Thoracic aorta (tissue), 2 donors: ENCODE results near the gene UCN. TPM values are rescaled to one million over a fixed set of nuclear protein-coding genes. Genes with fewer than 3 reads are reported as not detected.

Source experiments
- ATAC-seq: fragments of 150-250 bp; one replicate; pipeline ENCODE4 v1.8.0; 2017; ENCODE audit warnings: low read depth; ENCODE audit not compliant: insufficient number of reproducible peaks, low FRiP score
- DNase-seq: peaks from one replicate; pipeline ENCODE4 v3.0.0-alpha.2; 2020; ENCODE audit warnings: low spot score
- H3K27ac ChIP-seq, 2 donors: fragments of 200-600 bp; sonication (generic); 1 replicate in 1 of 2; 2 replicates in 1 of 2; pipeline ENCODE4 v1.5.1; 2016; ENCODE audit warnings: mild to moderate bottlenecking in 2 of 2, moderate library complexity in 2 of 2
- H3K27me3 ChIP-seq: fragments of 200-600 bp; sonication (generic); replicated peaks from 2 replicates; pipeline ENCODE4 v1.6.0; 2016; ENCODE audit warnings: mild to moderate bottlenecking; ENCODE audit not compliant: insufficient read depth
- H3K36me3 ChIP-seq: fragments of 200-600 bp; sonication (generic); one replicate; pipeline ENCODE4 v1.5.1; 2016
- H3K4me1 ChIP-seq, 2 donors: fragments of 200-600 bp; sonication (generic); 1 replicate in 1 of 2; 2 replicates in 1 of 2; pipeline versions ENCODE4 v1.5.1 to v1.6.0; 2016; ENCODE audit warnings: low read depth in 2 of 2, mild to moderate bottlenecking in 1 of 2; ENCODE audit not compliant: control insufficient read depth in 1 of 2
- H3K4me3 ChIP-seq: fragments of 200-600 bp; sonication (generic); 2 replicates; pipeline ENCODE4 v1.5.1; 2016; ENCODE audit warnings: mild to moderate bottlenecking
- H3K9me3 ChIP-seq: fragments of 200-600 bp; sonication (generic); 2 replicates; pipeline ENCODE4 v1.5.1; 2016
- total RNA-seq, 2 donors: library from RNA; depleted of rRNA; stranded (reverse); fragments of >200 nt; gene quantifications; one replicate each; pipeline versions ENCODE4 v1.1.0 to v1.2.3, GENCODE V29; 2016
- TF ChIP-seq, protein P1 (sequence below): fragments of 200-600 bp; sonication (generic); IDR thresholded peaks from one replicate; pipeline ENCODE4 v1.5.1; 2019; ENCODE audit warnings: antibody characterized with exemption

The UCN gene
- total RNA-seq, 2 donors from 2014 or later: 1.8 TPM; not detected in 1

DNA sequence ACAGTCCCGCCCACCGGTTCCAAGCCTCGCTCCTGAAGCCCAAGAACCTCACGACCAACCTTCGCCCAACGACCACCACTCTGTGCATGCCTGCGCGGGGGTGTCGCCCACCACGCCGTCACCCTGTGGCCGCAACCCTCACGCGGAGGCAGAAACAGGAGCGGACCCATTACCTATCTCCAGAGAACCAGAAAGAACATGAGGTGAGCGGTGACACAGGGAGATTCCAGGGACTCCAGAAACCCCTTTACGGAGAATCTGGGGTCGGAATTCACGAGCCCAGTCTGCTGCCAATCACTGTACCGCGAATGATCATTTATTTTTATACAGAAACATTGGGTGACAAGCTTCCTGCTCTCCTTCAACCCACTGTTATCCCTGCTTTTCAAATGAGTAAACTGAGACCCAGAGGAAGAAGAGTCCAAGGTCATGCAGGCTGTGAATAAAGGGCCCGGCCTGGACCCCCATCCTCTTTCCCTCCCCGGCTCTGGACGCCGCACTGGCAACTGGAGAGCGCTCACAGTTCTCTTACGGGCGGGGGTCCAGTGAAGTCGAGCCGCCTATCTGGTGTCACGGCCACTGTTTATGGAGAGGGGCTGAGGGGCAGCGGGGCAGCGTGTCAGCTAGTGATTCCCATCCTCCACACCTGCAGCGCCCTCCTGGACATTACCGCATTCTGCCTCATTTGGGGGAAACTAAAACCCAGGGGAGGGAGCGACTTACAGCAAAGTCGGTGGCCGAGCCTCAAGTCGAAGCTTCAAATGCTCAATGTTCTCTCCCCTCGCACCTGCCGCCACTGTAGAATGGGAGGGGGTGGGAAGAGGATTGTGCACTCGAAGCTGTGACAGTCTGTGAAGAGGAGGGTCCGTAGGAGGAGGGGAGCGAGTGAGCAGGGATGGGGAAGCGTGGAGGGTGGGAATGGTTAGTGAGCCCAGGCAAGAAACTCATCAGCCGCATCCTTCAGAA lies 44.7 kb downstream of the UCN start:
- no peak for ATAC-seq

DNA sequence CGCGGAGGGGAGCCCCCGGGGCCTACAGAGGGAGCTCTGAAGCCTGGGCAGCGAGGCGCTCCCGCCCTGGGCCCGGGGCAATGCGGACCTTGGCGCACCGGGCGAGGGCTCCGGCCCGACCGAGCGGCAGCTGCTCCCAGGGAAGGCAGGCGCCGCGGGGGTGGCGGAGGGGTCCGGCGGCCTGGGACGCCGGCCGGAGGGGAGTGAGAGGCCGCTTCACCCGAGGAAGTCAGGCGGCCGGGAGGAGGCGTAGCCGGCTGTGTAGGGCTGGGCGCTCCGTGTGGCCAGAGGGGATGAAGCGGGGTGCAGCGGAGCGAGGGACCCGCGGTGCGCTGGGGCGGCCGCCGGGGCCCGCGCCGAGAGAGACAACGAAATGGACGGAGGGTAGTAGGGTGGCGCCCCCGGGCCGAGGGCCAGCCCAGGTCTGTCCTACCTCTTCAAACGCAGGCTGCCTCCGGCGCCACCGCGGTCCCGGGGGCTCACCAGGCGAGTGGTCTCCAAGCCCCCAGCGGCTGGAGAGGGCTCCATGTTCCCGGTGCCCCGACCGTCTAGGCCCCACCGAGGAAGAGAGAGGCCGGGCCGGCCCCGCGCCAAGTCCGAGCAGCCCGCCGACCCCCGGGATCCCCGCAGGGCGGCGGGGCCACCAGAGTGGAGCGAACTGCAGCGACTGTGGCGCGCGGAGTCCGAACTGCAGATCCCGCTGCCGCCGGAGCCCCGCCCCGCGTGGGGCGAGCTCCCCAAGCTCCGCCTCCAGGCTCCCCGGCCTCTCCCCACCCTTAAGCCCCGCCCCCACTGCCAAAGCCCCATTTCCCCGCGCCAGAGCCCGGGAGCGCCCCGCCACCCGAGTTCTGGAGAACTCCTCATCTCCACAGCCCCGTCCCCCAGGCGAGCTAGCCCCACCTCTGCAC lies 45.6 kb downstream of the UCN start, which contains the start of gene SLC30A3:
TSS of gene SLC30A3 (minus strand) at position 669 of the 908 bp plus-strand sequence. CDS start at position 528, 141 bp downstream.
- DNase-seq: no peak
- Histone ChIP-seq H3K36me3 (no peaks in the 10 kb centered on the region), H3K27ac (no peak within 1 kb of the TSS), H3K9me3 (no peaks in the 10 kb centered on the region), H3K4me3 (peak within 1 kb of the TSS; percentile 71), H3K4me1 (peaks cover 11 to 38% of the 10 kb centered on the region in 2 donors), H3K27me3 (peaks cover 19% of the 10 kb centered on the region)
- TF ChIP-seq, protein P1, sequence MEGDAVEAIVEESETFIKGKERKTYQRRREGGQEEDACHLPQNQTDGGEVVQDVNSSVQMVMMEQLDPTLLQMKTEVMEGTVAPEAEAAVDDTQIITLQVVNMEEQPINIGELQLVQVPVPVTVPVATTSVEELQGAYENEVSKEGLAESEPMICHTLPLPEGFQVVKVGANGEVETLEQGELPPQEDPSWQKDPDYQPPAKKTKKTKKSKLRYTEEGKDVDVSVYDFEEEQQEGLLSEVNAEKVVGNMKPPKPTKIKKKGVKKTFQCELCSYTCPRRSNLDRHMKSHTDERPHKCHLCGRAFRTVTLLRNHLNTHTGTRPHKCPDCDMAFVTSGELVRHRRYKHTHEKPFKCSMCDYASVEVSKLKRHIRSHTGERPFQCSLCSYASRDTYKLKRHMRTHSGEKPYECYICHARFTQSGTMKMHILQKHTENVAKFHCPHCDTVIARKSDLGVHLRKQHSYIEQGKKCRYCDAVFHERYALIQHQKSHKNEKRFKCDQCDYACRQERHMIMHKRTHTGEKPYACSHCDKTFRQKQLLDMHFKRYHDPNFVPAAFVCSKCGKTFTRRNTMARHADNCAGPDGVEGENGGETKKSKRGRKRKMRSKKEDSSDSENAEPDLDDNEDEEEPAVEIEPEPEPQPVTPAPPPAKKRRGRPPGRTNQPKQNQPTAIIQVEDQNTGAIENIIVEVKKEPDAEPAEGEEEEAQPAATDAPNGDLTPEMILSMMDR: no peak
- no peak for ATAC-seq

More for the DNA sequence above, 44.7 kb downstream of the UCN start:
- H3K4me1 ChIP-seq: peaks cover 11 to 38% of the 10 kb centered on the region in 2 donors
- H3K9me3 ChIP-seq: no peaks in the 10 kb centered on the region
- peak overlapping the region; percentile 71 for H3K4me3 ChIP-seq
- peaks cover 17% of the 10 kb centered on the region for H3K27me3 ChIP-seq
- H3K27ac ChIP-seq: no peak overlapping the region
- H3K36me3 ChIP-seq: no peaks in the 10 kb centered on the region
- TF ChIP-seq, protein P1: no peak
- no peak for DNase-seq

DNA sequence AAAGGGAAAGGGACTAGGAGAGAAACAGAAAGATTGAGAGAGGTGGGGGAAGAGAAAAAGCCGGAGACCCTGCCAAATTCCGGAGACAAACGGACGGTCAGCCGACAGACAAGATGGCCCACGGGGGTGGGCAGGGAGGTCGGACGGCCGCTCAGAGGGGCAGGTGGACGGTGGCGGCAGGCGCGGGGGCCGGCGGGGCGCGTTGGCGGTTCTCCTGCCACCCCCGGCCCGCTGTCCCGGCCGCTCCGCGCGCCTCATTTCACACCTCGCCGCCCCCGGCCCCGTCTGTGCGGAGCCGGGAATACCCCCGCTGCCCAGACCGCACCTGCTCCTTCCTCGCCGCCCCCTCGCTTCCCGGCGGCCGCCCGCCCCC lies 46.3 kb downstream of the UCN start:
- Histone ChIP-seq H3K4me1 (peaks cover 11 to 38% of the 10 kb centered on the region in 2 donors), H3K4me3 (peak overlapping the region; percentile 71), H3K36me3 (no peaks in the 10 kb centered on the region), H3K27me3 (peaks cover 19% of the 10 kb centered on the region), H3K9me3 (no peaks in the 10 kb centered on the region), H3K27ac (peak overlapping the region in 1 of 2 donors; percentile 17)
- TF ChIP-seq, protein P1: no peak
- ATAC-seq (no peak), DNase-seq (no peak)

DNA sequence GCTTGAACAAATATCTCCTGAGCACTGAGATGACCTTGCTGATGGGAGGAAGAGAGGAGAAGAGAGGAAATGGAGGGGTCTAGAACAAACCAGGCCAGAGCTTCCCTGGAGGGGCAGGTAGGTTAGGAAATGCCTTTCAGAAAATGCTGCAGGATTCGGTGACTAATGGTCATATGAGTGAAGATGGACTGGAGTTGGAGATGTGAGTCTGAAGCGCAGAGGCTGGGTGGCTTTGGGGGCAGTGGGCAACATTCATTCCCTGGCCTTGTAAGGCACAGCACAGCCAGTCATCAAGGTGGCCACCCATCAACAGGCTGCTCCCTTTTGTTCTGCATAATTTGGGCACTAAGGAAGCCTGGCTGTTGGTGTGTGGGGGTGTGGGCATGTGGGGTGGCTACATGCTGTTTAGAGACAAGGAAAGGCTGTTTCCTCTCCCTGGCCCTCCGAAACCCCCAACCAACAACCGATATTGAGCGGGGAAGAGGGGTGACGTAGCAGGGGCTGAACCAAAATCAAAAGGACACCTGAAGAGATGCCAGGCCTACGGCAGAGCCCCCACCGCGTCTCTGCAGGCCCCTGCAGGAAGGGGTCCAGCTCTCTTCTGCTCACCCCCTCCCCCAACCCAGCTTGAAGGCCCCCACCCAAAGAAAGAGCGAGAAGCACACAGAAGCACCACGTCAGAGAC lies 46.9 kb downstream of the UCN start:
- ATAC-seq: no peak
- peaks cover 11 to 39% of the 10 kb centered on the region in 2 donors for H3K4me1 ChIP-seq
- peak overlapping the region; percentile 71 for H3K4me3 ChIP-seq
- no peaks in the 10 kb centered on the region for H3K36me3 ChIP-seq
- peaks cover 19% of the 10 kb centered on the region for H3K27me3 ChIP-seq
- no peak for DNase-seq
- no peaks in the 10 kb centered on the region for H3K9me3 ChIP-seq
- TF ChIP-seq, protein P1: no peak
- peak overlapping the region in 1 of 2 donors; percentile 17 for H3K27ac ChIP-seq
